C4-2B (cell line): ENCODE results near the gene FAM174B.

Experiments
- H3K27ac ChIP-seq: fragments of 450-650 bp; 2 replicates; pipeline ENCODE4 v1.5.1; 2017
- CTCF ChIP-seq: fragments of 450-650 bp; conservative IDR thresholded peaks from 2 replicates; pipeline ENCODE4 v1.5.1; 2017; ENCODE audit warnings: mild to moderate bottlenecking
- ZFX ChIP-seq: fragments of 450-650 bp; IDR thresholded peaks from 2 replicates; pipeline ENCODE4 v1.6.1; 2017

Gene FAM174B

DNA sequence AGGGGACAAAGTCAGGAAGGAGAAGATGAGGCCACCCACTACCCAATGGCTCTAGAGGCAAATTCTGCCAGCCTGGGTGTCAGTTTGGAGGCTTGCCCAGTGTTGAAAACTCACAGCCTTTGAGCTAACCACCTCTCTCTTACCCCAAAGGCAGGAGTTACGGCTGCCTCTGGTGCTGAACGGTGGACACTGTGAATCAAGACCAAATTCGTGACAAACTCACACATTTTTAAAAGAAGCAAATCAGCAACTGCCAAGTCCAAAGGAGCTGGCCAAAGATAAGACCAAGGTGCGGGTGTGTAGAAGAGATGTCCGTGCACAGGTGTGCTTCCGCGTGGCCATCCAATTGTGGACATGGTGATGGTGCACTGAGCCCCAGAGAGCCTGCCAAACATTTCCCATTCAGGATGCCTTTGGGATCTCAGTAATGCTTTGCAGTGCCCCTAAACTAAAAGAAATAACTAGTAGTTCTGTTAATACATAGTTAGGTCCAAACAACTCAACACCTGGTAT lies 74.6 kb downstream of the FAM174B start:
- H3K27ac ChIP-seq = no peak overlapping the region
- no peak for TF ChIP-seq ZFX
- no peak for TF ChIP-seq CTCF

GRCh38 chr15:92580521-92580920 lies 75.1 kb downstream of the FAM174B start:
- no peak overlapping the region for H3K27ac ChIP-seq

GRCh38 chr15:92579931-92580470 lies 75.6 kb downstream of the FAM174B start:
- no peak for TF ChIP-seq CTCF
- no peak for TF ChIP-seq ZFX
- H3K27ac ChIP-seq = no peak overlapping the region

More at GRCh38 chr15:92580521-92580920, 75.1 kb downstream of the FAM174B start:
- TF ChIP-seq ZFX (no peak), CTCF (no peak)

GRCh38 chr15:92579486-92579885 lies 76.1 kb downstream of the FAM174B start:
- TF ChIP-seq ZFX = no peak
- no peak for TF ChIP-seq CTCF

GRCh38 chr15:92578096-92578835 lies 77.3 kb downstream of the FAM174B start:
- no peak for TF ChIP-seq ZFX
- no peak for TF ChIP-seq CTCF

More at GRCh38 chr15:92579486-92579885, 76.1 kb downstream of the FAM174B start:
- H3K27ac ChIP-seq = no peak overlapping the region

DNA sequence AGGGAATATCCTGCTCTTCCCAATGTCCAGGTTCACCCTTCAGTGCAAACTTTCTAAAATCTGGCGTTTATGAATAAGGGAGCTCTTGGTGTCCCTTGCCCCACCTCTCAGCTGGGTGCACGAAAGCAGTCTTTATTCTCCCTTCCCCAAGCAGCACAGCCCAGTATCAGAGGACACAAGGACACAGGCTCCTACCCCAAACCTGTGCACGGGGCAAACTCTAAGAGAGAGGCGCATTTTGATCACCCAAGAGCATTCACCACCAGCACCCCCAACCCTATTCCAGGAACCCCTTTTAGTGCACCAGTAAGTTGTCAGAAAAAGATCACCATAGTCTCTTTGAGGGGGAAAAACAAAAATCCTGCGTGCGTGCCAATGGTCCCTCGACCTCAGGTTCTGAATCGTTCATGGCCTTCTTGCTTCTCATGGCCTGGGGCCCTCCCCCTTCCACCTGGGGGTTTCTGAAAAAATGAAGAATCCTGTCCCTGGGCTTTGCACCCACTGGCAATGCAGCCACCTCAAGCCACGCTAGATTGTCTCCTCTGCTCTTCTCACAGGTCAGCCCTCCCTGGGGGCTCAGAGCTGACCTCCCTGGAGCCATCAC lies 78.9 kb downstream of the FAM174B start:
- no peak for TF ChIP-seq CTCF
- no peak for TF ChIP-seq ZFX
- H3K27ac ChIP-seq = no peak overlapping the region

More at GRCh38 chr15:92578096-92578835, 77.3 kb downstream of the FAM174B start:
- no peak overlapping the region for H3K27ac ChIP-seq

- TF ChIP-seq ZFX (no peak), CTCF (no peak)
- no peak overlapping the region for H3K27ac ChIP-seq
These were observed 81.0 kb downstream of the FAM174B start for GRCh38 chr15:92574566-92574965.
